GM12873 (cell line): ENCODE results near the gene MARCHF2.

Experiments
- TF ChIP-seq, protein P1 (sequence below): IDR thresholded peaks from 2 replicates; pipeline ENCODE4 v1.5.1; 2012; ENCODE audit warnings: low read depth, mild to moderate bottlenecking, moderate library complexity, low read length, control low read depth; ENCODE audit not compliant: insufficient read depth; ENCODE audit errors: missing control alignments

The MARCHF2 gene

DNA sequence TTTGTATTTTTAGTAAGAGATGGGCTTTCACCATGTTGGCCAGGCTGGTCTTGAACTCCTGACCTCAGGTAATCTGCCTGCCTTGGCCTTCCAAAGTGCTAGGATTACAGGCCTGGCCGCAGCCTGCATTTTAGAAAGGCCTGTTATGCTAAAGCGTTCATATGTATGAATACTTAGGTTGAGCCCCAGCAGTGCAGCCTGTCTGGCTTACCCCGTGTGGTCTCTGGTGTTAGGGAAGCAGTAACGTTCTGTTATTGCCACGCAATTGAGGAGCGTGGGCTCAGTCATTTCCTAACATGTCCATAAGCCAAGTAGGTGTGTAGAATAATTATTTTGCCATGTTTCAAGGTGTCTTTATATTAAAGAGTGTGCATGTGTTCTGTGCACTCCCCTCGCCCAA, 46.0 kb downstream of the MARCHF2 start:
- TF ChIP-seq, protein P1, sequence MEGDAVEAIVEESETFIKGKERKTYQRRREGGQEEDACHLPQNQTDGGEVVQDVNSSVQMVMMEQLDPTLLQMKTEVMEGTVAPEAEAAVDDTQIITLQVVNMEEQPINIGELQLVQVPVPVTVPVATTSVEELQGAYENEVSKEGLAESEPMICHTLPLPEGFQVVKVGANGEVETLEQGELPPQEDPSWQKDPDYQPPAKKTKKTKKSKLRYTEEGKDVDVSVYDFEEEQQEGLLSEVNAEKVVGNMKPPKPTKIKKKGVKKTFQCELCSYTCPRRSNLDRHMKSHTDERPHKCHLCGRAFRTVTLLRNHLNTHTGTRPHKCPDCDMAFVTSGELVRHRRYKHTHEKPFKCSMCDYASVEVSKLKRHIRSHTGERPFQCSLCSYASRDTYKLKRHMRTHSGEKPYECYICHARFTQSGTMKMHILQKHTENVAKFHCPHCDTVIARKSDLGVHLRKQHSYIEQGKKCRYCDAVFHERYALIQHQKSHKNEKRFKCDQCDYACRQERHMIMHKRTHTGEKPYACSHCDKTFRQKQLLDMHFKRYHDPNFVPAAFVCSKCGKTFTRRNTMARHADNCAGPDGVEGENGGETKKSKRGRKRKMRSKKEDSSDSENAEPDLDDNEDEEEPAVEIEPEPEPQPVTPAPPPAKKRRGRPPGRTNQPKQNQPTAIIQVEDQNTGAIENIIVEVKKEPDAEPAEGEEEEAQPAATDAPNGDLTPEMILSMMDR: no peak

- TF ChIP-seq, protein P1: no peak
Observed at GRCh38 chr19:8459520-8460270, 46.6 kb downstream of the MARCHF2 start.

DNA sequence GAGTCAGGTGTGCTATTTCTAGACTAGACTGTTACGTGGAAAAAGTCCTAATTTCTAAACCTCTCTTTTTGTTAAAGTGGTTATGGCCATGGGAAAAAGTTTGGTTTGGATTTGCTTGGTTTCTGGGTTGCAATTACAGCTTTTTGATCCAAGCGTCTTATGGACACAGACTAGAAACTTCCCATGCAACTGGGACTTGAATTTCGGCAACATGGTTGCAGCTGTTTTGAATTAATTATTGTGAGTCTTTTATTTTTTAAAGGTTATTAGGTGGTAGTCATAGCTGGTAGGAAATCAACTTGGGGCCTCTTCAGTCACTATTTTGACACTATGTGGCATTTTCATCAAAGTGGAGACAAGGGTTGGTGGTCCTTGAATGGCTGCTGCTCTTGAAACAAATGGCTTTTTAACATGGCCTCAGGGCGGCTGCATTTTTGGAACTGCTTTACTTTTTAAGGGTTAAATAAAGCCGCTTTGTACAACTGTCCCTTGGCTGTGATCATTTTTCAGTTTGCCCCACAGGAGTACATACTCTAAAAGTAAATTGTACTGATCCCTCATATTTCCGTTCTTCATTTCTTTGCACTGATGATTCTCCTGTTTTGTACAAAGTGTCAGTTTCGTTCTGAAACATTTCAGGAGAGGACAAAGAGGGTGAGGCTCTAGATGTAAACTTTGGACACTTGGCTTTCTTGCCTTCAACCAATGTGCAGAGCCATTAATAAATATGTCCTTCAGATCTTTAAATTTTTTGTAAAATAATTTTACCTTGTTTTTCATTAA, 47.6 kb downstream of the MARCHF2 start:
- TF ChIP-seq, protein P1: no peak

- TF ChIP-seq, protein P1: no peak
Observed at GRCh38 chr19:8461376-8461775, 48.3 kb downstream of the MARCHF2 start.

DNA sequence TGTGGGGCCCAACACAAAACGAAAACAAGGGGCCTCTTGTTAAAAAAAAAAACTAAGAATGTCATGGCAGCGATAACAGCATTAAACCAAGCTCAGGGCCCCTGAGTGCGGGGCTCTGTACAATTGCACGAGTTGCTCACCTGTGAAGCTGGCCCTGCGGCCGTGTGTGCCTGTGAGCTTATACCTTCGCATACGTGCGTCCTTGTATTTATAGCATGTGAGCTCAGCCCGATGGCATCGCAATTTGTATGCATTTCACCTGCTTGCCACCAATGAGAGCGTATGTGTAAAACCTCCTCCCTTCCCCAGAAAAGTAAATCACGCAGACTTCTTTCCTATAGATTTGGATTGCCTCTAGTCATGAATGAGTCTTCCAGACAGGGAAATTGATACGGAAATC, 48.8 kb downstream of the MARCHF2 start:
- TF ChIP-seq, protein P1: no peak

DNA sequence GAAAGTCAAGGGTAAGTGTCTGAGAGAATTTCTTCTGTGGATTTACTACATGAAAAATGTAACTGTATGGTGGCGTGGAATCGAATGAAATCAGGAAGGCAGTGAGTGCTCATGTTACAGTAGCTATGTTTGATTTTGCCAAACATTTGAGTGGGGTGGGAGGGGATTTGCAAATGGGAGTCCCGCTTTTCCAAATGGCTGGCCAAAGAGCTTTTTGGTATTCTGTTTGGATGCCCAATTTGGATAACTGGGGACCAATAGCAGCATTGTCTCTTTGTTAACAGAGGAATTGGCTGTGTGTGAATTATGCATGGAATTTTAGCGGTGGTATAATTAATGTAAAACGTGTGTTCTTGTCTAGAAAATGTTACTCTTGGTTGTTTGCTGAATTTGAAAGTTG, 49.5 kb downstream of the MARCHF2 start:
- TF ChIP-seq, protein P1: no peak

GRCh38 chr19:8463365-8463764, 50.3 kb downstream of the MARCHF2 start:
- TF ChIP-seq, protein P1: no peak
